Adrenal gland (tissue), 5 donors: Measurements from ENCODE around the gene UTP11.

Experiments used
- POLR2A ChIP-seq, 2 donors: fragments of 450-650 bp; IDR thresholded peaks; one replicate each; pipeline ENCODE4 v1.6.1; 2017; ENCODE audit warnings: antibody characterized with exemption in 2 of 2, mild to moderate bottlenecking in 2 of 2, moderate library complexity in 1 of 2
- TF ChIP-seq, protein P1 (sequence below), 6 experiments: fragments of 450-650 bp in 4 of 6; fragments of 200-600 bp in 2 of 6; sonication (generic) in 1 of 6; IDR thresholded peaks; 1 replicate in 5 of 6; 2 replicates in 1 of 6; pipeline versions ENCODE4 v1.5.1 to v1.8.0; 2016 to 2021; ENCODE audit warnings: antibody characterized with exemption in 6 of 6, mild to moderate bottlenecking in 2 of 6, moderate library complexity in 1 of 6
- donor health status: DM: no; HTN: no; CAD: no.

- TF ChIP-seq, protein P1, sequence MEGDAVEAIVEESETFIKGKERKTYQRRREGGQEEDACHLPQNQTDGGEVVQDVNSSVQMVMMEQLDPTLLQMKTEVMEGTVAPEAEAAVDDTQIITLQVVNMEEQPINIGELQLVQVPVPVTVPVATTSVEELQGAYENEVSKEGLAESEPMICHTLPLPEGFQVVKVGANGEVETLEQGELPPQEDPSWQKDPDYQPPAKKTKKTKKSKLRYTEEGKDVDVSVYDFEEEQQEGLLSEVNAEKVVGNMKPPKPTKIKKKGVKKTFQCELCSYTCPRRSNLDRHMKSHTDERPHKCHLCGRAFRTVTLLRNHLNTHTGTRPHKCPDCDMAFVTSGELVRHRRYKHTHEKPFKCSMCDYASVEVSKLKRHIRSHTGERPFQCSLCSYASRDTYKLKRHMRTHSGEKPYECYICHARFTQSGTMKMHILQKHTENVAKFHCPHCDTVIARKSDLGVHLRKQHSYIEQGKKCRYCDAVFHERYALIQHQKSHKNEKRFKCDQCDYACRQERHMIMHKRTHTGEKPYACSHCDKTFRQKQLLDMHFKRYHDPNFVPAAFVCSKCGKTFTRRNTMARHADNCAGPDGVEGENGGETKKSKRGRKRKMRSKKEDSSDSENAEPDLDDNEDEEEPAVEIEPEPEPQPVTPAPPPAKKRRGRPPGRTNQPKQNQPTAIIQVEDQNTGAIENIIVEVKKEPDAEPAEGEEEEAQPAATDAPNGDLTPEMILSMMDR (IDR thresholded peaks at IDR 0.05), result no peak
- no peak for TF ChIP-seq POLR2A (IDR thresholded peaks at IDR 0.05)
Measured at GRCh38 chr1:38022810-38023209, 10.3 kb downstream of the UTP11 start.
